Neuronal stem cell (in vitro differentiated cells): ENCODE results near the gene NFATC2.

Source experiments
- DNase-seq: peaks from one replicate; pipeline ENCODE4 v3.0.0-alpha.2; 2013; ENCODE audit warnings: low spot score
- H2AFZ ChIP-seq: one replicate; pipeline ENCODE4 v1.6.1; 2013; ENCODE audit warnings: mild to moderate bottlenecking, low read length, inconsistent platforms
- H2AK5ac ChIP-seq: 2 replicates; pipeline ENCODE4 v1.6.1; 2013; ENCODE audit warnings: low read depth, mild to moderate bottlenecking, inconsistent platforms, low read length, moderate library complexity, mixed read lengths
- H2BK120ac ChIP-seq: 2 replicates; pipeline ENCODE4 v1.6.1; 2013; ENCODE audit warnings: low read depth, mild to moderate bottlenecking, inconsistent platforms, low read length, moderate library complexity, mixed read lengths
- H2BK12ac ChIP-seq: one replicate; pipeline ENCODE4 v1.6.1; 2013; ENCODE audit warnings: low read length, inconsistent platforms
- H2BK15ac ChIP-seq: 2 replicates; pipeline ENCODE4 v1.6.1; 2013; ENCODE audit warnings: mild to moderate bottlenecking, low read length, inconsistent platforms, mixed read lengths
- H2BK5ac ChIP-seq: one replicate; pipeline ENCODE4 v1.6.1; 2013; ENCODE audit warnings: inconsistent platforms, mild to moderate bottlenecking, low read length, moderate library complexity
- H3K14ac ChIP-seq: one replicate; pipeline ENCODE4 v1.6.1; 2013; ENCODE audit warnings: low read length, inconsistent platforms
- H3K18ac ChIP-seq: 2 replicates; pipeline ENCODE4 v1.6.1; 2013; ENCODE audit warnings: low read length, inconsistent platforms
- H3K23ac ChIP-seq: 2 replicates; pipeline ENCODE4 v1.6.1; 2013; ENCODE audit warnings: low read depth, mild to moderate bottlenecking, mixed read lengths, low read length, inconsistent platforms; ENCODE audit not compliant: poor library complexity
- H3K27ac ChIP-seq: replicated peaks from 3 replicates; pipeline ENCODE4 v1.5.1; 2013; ENCODE audit warnings: low read length, inconsistent platforms
- H3K27me3 ChIP-seq, 3 experiments: 2 replicates each; pipeline ENCODE4 v1.6.1; 2013; ENCODE audit warnings: low read length in 3 of 3, mild to moderate bottlenecking in 2 of 3, inconsistent platforms in 1 of 3, low read depth in 1 of 3, mixed read lengths in 1 of 3, moderate library complexity in 1 of 3; ENCODE audit not compliant: control insufficient read depth in 3 of 3, insufficient read depth in 3 of 3
- H3K36me3 ChIP-seq, 2 donors: replicated peaks in 1 of 2; 2 replicates each; pipeline ENCODE4 v1.6.1; 2013; ENCODE audit warnings: low read length in 2 of 2; ENCODE audit not compliant: control insufficient read depth in 2 of 2, insufficient read depth in 2 of 2
- H3K4ac ChIP-seq: 2 replicates; pipeline ENCODE4 v1.6.1; 2013; ENCODE audit warnings: inconsistent platforms, mild to moderate bottlenecking, low read length, moderate library complexity
- H3K4me1 ChIP-seq, 2 donors: 1 replicate in 1 of 2; 2 replicates in 1 of 2; pipeline ENCODE4 v1.6.1; 2013; ENCODE audit warnings: low read length in 2 of 2, low read depth in 1 of 2; ENCODE audit not compliant: control insufficient read depth in 2 of 2, insufficient read depth in 1 of 2
- H3K4me2 ChIP-seq: one replicate; pipeline ENCODE4 v1.6.1; 2013; ENCODE audit warnings: mild to moderate bottlenecking, low read length, inconsistent platforms; ENCODE audit not compliant: insufficient read depth, poor library complexity, severe bottlenecking
- H3K4me3 ChIP-seq, 2 donors: 2 replicates each; pipeline ENCODE4 v1.5.1; 2013; ENCODE audit warnings: low read length in 2 of 2, mild to moderate bottlenecking in 2 of 2, inconsistent platforms in 1 of 2, moderate library complexity in 1 of 2
- H3K79me1 ChIP-seq: one replicate; pipeline ENCODE4 v1.6.1; 2013; ENCODE audit warnings: low read depth, mild to moderate bottlenecking, inconsistent platforms, low read length, moderate library complexity
- H3K9ac ChIP-seq: one replicate; pipeline ENCODE4 v1.6.1; 2013; ENCODE audit warnings: mild to moderate bottlenecking, low read depth, low read length, inconsistent platforms; ENCODE audit not compliant: poor library complexity
- H3K9me3 ChIP-seq, 2 donors: replicated peaks in 1 of 2; 2 replicates each; pipeline versions ENCODE3 to v1.6.1; 2013; ENCODE audit warnings: low read length in 2 of 2, mild to moderate bottlenecking in 2 of 2, inconsistent platforms in 1 of 2, low read depth in 1 of 2, mixed read lengths in 1 of 2, moderate library complexity in 1 of 2; ENCODE audit not compliant: control insufficient read depth in 2 of 2, insufficient read depth in 1 of 2
- H4K8ac ChIP-seq: one replicate; pipeline ENCODE4 v1.6.1; 2013; ENCODE audit warnings: low read depth, mild to moderate bottlenecking, inconsistent platforms, low read length, moderate library complexity
- H4K91ac ChIP-seq: one replicate; pipeline ENCODE4 v1.6.1; 2013; ENCODE audit warnings: low read length, low read depth, mild to moderate bottlenecking, inconsistent platforms; ENCODE audit not compliant: poor library complexity
- WGBS, 2 donors: extraction: QIAGEN DNeasy Blood & Tissue Kit; methylation state at CpG; one replicate each; pipeline ENCODE4 v1.1.7; 2013; ENCODE audit warnings: missing lambda C conversion rate in 2 of 2, mixed read lengths in 1 of 2; ENCODE audit not compliant: insufficient read length in 2 of 2, insufficient replicate concordance in 1 of 2; ENCODE audit errors: extremely low coverage in 2 of 2; 5-methylcytosine and 5-hydroxymethylcytosine counted together

NFATC2 gene

DNA sequence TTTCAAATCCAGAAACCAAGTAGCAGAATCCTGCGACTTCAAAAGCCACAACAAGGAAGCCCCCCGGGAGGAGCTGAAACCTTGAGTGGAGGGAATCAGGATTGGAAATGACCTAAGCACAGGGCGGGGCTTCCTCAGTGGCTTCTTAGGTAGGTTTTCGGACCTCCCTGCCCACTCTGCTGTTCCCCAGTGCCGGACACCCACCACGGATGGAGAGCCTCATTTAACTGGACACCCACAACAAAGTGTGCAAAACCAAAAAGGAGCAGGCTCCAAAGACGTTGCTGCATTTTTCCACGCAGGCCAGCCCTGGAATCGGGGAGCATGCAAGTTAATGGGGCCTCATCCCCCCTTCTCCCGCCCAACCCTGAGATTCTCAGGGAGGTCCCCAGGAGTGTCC is 144.4 kb downstream of the NFATC2 start:
- H3K27ac ChIP-seq, result no peak overlapping the region
- no peak overlapping the region for H2AFZ ChIP-seq
- no peak overlapping the region for H3K4me3 ChIP-seq
- no peaks in the 10 kb centered on the region for H3K79me1 ChIP-seq
- peak overlapping the region; percentile 56 for H2BK5ac ChIP-seq
- no peaks in the 10 kb centered on the region for H3K9me3 ChIP-seq
- no peak overlapping the region for H4K91ac ChIP-seq
- no peaks in the 10 kb centered on the region for H3K36me3 ChIP-seq
- no peak overlapping the region for H3K4ac ChIP-seq
- H3K18ac ChIP-seq, result no peak overlapping the region
- H3K14ac ChIP-seq, result no peak overlapping the region
- no peak overlapping the region for H2BK15ac ChIP-seq
- H4K8ac ChIP-seq, result no peak overlapping the region
- H2BK12ac ChIP-seq, result no peak overlapping the region
- H3K4me2 ChIP-seq, result no peak overlapping the region
- H3K27me3 ChIP-seq, result no peaks in the 10 kb centered on the region
- no CpG with 5 or more reads among the region's 10 CpGs for WGBS, 2 donors
- no peak overlapping the region for H3K23ac ChIP-seq
- no peak overlapping the region for H2AK5ac ChIP-seq
- peaks cover 4 to 5% of the 10 kb centered on the region in 2 donors for H3K4me1 ChIP-seq
- no peak for DNase-seq
- no peak overlapping the region for H2BK120ac ChIP-seq
- H3K9ac ChIP-seq, result no peak overlapping the region

DNA sequence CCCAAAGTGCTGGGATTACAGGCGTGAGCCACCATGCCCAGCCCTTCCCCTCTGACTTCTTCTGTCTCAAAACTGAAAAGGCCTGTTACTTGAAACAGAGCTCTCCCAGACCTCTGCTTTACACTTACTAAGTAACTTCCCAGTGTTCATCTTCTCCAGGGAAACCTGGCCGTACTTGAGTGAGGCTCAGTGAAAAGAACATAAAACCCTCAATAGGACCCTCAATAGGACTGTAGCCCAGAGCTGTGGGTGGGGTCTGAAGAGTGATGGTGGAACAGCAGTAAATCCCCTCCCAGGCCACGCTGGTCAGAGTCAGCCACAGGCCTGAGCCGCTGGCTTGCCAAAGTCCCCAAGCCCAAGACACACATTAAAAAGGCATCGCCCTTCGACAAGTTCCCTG is 145.4 kb downstream of the NFATC2 start:
- Histone ChIP-seq H2BK12ac (no peak overlapping the region), H2BK15ac (no peak overlapping the region), H3K79me1 (no peaks in the 10 kb centered on the region), H2BK5ac (no peak overlapping the region), H3K4me1 (peaks cover 4 to 5% of the 10 kb centered on the region in 2 donors), H2BK120ac (no peak overlapping the region), H3K4me3 (no peak overlapping the region), H3K4me2 (no peak overlapping the region), H3K27me3 (no peaks in the 10 kb centered on the region), H3K23ac (no peak overlapping the region), H3K36me3 (no peaks in the 10 kb centered on the region), H4K8ac (no peak overlapping the region), H3K9me3 (no peaks in the 10 kb centered on the region), H3K18ac (no peak overlapping the region), H4K91ac (no peak overlapping the region), H2AFZ (no peak overlapping the region), H3K9ac (no peak overlapping the region), H3K4ac (no peak overlapping the region), H3K27ac (no peak overlapping the region), H2AK5ac (no peak overlapping the region), H3K14ac (no peak overlapping the region)
- no peak for DNase-seq
- no CpG with 5 or more reads among the region's 6 CpGs for WGBS, 2 donors

DNA sequence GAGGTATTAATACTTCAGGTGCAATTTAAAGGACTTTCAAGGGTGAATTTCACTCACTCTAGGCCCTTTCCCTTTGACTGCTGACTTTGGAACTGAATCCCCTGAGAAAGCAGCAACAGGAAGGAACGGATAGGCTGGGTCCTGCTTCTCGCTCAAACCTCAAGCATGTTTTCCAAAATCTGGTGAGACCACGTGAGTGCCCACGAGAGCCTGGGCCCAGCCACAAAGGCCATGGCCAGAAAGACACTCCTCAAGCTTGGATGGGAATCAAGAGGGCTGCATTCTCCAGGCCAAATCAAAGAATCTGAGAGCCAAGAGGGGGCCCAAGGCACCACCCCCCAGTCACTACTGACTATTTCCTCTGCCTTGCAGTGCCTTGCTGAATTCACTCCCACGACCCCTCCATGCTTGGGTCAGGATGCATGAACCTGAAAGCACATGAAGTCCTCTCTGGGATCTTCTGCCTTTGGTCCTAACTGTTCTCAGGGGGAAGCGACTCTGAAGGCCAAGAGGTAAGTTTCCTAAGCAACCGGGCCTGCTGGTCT is 146.1 kb downstream of the NFATC2 start:
- Histone ChIP-seq H3K9me3 (no peaks in the 10 kb centered on the region), H3K18ac (no peak overlapping the region), H3K4me3 (no peak overlapping the region), H3K14ac (no peak overlapping the region), H3K79me1 (no peaks in the 10 kb centered on the region), H2BK15ac (no peak overlapping the region), H3K23ac (no peak overlapping the region), H3K27ac (no peak overlapping the region), H2BK12ac (no peak overlapping the region), H2BK120ac (no peak overlapping the region), H3K36me3 (no peaks in the 10 kb centered on the region), H2AFZ (no peak overlapping the region), H3K4me2 (no peak overlapping the region), H2BK5ac (no peak overlapping the region), H3K27me3 (no peaks in the 10 kb centered on the region), H4K8ac (no peak overlapping the region), H3K4me1 (peaks cover 4 to 5% of the 10 kb centered on the region in 2 donors), H3K9ac (no peak overlapping the region), H3K4ac (no peak overlapping the region), H2AK5ac (no peak overlapping the region), H4K91ac (no peak overlapping the region)
- no peak for DNase-seq
- WGBS, 2 donors, result no CpG with 5 or more reads among the region's 7 CpGs

DNA sequence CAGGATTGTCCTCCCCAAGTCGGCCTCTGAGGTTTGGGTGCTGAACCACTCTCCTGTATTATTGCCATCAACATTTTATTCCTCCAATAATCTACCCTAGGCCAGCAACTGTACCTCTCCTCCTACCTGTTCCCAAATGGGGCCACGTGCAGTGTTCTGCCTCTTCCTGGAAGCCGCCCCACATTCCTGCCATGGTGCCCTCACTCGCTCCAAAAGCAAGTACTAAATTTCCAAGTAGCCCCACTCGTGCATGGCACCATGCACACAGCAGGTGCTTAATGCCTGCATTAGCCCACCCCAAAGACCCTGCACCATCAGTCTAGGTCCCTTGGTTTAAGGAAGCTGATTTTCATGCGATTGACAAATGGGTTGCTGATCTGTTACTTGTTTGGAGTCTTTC is 147.8 kb downstream of the NFATC2 start:
- H4K91ac ChIP-seq, result no peak overlapping the region
- H3K18ac ChIP-seq, result no peak overlapping the region
- no peak overlapping the region for H2BK120ac ChIP-seq
- H4K8ac ChIP-seq, result no peak overlapping the region
- no peak overlapping the region for H2BK15ac ChIP-seq
- H2AFZ ChIP-seq, result no peak overlapping the region
- H3K4ac ChIP-seq, result no peak overlapping the region
- H3K36me3 ChIP-seq, result no peaks in the 10 kb centered on the region
- peaks cover 4 to 5% of the 10 kb centered on the region in 2 donors for H3K4me1 ChIP-seq
- H3K9me3 ChIP-seq, result no peaks in the 10 kb centered on the region
- DNase-seq, result no peak
- H3K27ac ChIP-seq, result no peak overlapping the region
- H2BK5ac ChIP-seq, result no peak overlapping the region
- H3K9ac ChIP-seq, result no peak overlapping the region
- WGBS, 2 donors, result no CpG with 5 or more reads among the region's 6 CpGs
- H2AK5ac ChIP-seq, result no peak overlapping the region
- no peak overlapping the region for H3K23ac ChIP-seq
- H3K79me1 ChIP-seq, result no peaks in the 10 kb centered on the region
- H2BK12ac ChIP-seq, result no peak overlapping the region
- no peak overlapping the region for H3K14ac ChIP-seq
- no peak overlapping the region for H3K4me2 ChIP-seq
- H3K27me3 ChIP-seq, result no peaks in the 10 kb centered on the region
- no peak overlapping the region for H3K4me3 ChIP-seq
